ENCODE results near the gene CLSTN3. TPM values are rescaled to one million over a fixed set of nuclear protein-coding genes. Genes with fewer than 3 reads are reported as not detected.

The CLSTN3 gene
- total and polyA plus RNA-seq, 2 of the 8 experiments (the other 6 are each of a cell fraction or from before 2014, with no cell fraction given) = 20.4 to 26.3 TPM

DNA sequence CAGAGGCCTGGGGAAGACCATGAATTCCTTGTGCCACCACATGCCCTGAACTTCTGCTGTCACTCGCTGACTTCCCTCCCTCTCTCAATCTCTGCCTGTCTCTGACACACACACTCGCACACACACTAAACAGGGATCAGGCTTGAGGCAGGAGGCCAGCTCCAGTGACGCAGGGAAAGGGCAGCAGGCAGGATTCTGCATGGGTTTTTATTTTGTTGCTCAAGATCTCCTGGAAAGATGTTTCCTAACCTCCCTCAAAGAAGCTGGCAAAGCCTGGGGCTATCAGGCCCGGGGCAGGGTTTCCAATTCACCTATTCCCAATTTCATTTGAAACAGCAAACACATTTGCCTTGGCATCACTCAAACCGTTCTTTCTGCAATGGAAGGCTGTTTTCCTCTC lies 31.6 kb downstream of the CLSTN3 start:
- Histone ChIP-seq H3K36me3 (ENCODE audit: control insufficient read depth in 2 of 4, insufficient read depth in 4 of 4, low read length in 3 of 4) (no peaks in the 10 kb centered on the region), H2AFZ (ENCODE audit: low read length) (no peak overlapping the region), H3K56ac (replicated peaks; ENCODE audit: insufficient read length, low read depth, low read length) (no peak overlapping the region), H3K79me1 (ENCODE audit: low read depth, low read length) (no peaks in the 10 kb centered on the region; the same call in 1 of the 2 replicates), H2BK15ac (ENCODE audit: low read length) (no peak overlapping the region), H3K23me2 (ENCODE audit: low read depth, low read length) (no peaks in the 10 kb centered on the region; the same call in 1 of the 2 replicates), H3K27ac (ENCODE audit: low read depth, low read length) (no peak overlapping the region), H2BK20ac (ENCODE audit: low read length) (no peak overlapping the region), H2BK5ac (ENCODE audit: low read depth, low read length) (no peak overlapping the region), H3K23ac (ENCODE audit: insufficient read length) (no peak overlapping the region), H3K4ac (replicated peaks; ENCODE audit: insufficient read length, low read depth, low read length) (no peak overlapping the region), H2AK5ac (ENCODE audit: low read depth, low read length) (no peak overlapping the region), H3K9ac (replicated peaks in 1 of 4; ENCODE audit: extremely low read depth in 1 of 4, low read depth in 3 of 4, low read length in 3 of 4) (no peak overlapping the region), H3K79me2 (ENCODE audit: control insufficient read depth in 1 of 2, insufficient read depth in 2 of 2, low read length in 2 of 2) (no peaks in the 10 kb centered on the region), H4K5ac (ENCODE audit: insufficient read length, low read depth, low read length) (no peak overlapping the region), H3K27me3 (replicated peaks in 1 of 4; ENCODE audit: control insufficient read depth in 3 of 4, extremely low read depth in 1 of 4, insufficient read depth in 3 of 4, low read length in 3 of 4) (no peaks in the 10 kb centered on the region; a peak in 2 of 7 replicates), H3K9me3 (ENCODE audit: insufficient read depth in 2 of 2, low read depth in 1 of 2, low read length in 1 of 2) (peaks cover 17 to 23% of the 10 kb centered on the region in 2 experiments), H3K14ac (ENCODE audit: insufficient read length) (no peak overlapping the region), H4K20me1 (replicated peaks in 1 of 2; ENCODE audit: control insufficient read depth in 1 of 2, insufficient read depth in 2 of 2, low read length in 2 of 2) (no peaks in the 10 kb centered on the region), H4K91ac (replicated peaks; ENCODE audit: insufficient read length, low read length) (no peak overlapping the region), H3K4me2 (ENCODE audit: insufficient read depth in 1 of 2, low read depth in 2 of 2, low read length in 2 of 2) (no peak overlapping the region), H2BK12ac (ENCODE audit: low read depth, low read length) (no peak overlapping the region), H3K4me1 (replicated peaks in 1 of 4; ENCODE audit: control insufficient read depth in 3 of 4, insufficient read depth in 4 of 4, low read length in 3 of 4) (no peaks in the 10 kb centered on the region), H2BK120ac (replicated peaks; ENCODE audit: low read depth, low read length) (no peak overlapping the region), H3K18ac (ENCODE audit: extremely low read depth, low read length) (no peak overlapping the region), H3K4me3 (ENCODE audit: extremely low read depth in 1 of 4, insufficient read depth in 2 of 4, low read depth in 3 of 4, low read length in 4 of 4) (no peak overlapping the region), H4K8ac (ENCODE audit: extremely low read depth, insufficient read depth, low read length) (no peak overlapping the region)
- CTCF ChIA-PET (ENCODE audit: partially characterized antibody) = interaction anchor here (0.6 to 6.1 kb wide), 14 partner anchors 8 to 829 kb away, joined by 3 to 71 read pairs (median 4); no protein-coding TSS in a partner anchor
- POLR2A ChIA-PET (ENCODE audit: partially characterized antibody) = interaction anchor here (1.5 to 2.7 kb wide), 3 partner anchors 8 to 31 kb away, joined by 5 to 11 read pairs (median 7); partner anchors contain the start of genes CLSTN3 and PEX5
- FAIRE-seq (no peak), DNase-seq (ENCODE audit: low read depth in 1 of 2, low spot score in 2 of 2) (no peak)
- WGBS, 2 experiments (ENCODE audit: extremely low coverage in 1 of 2, insufficient coverage in 1 of 2, insufficient read length in 1 of 2, insufficient replicate concordance in 2 of 2, low coverage in 1 of 2, low lambda C conversion rate in 2 of 2, missing lambda C conversion rate in 1 of 2) = 86% methylated on average over 5 of the region's 5 CpGs; no CpG with 5 or more reads in 1 of the 2 experiments
- TF ChIP-seq, protein P1, sequence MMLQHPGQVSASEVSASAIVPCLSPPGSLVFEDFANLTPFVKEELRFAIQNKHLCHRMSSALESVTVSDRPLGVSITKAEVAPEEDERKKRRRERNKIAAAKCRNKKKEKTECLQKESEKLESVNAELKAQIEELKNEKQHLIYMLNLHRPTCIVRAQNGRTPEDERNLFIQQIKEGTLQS (IDR thresholded peaks at IDR 0.05; ENCODE audit: insufficient read depth, low read depth, low read length) = no peak
- TF ChIP-seq, protein P2, sequence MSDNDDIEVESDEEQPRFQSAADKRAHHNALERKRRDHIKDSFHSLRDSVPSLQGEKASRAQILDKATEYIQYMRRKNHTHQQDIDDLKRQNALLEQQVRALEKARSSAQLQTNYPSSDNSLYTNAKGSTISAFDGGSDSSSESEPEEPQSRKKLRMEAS (IDR thresholded peaks at IDR 0.05) = no peak
- TF ChIP-seq PHF8 (conservative IDR thresholded peaks at IDR 0.05; ENCODE audit: low read depth, low read length) (no peak), NANOG (IDR thresholded peaks at IDR 0.05; ENCODE audit: insufficient read depth, low read depth, low read length, poor library complexity, severe bottlenecking) (no peak), BRCA1 (IDR thresholded peaks at IDR 0.05; ENCODE audit: low read depth, low read length) (no peak), CEBPB (IDR thresholded peaks at IDR 0.05; ENCODE audit: low read depth, low read length) (no peak), SP4 (IDR thresholded peaks at IDR 0.05; ENCODE audit: low read length) (no peak), SP2 (IDR thresholded peaks at IDR 0.05; ENCODE audit: low read length) (no peak), GABPA (IDR thresholded peaks at IDR 0.05; ENCODE audit: borderline replicate concordance, insufficient read depth, low read length) (no peak), SAP30 (IDR thresholded peaks at IDR 0.05; ENCODE audit: insufficient read depth, insufficient replicate concordance, low read length) (no peak)
- TF ChIP-seq, protein P3, sequence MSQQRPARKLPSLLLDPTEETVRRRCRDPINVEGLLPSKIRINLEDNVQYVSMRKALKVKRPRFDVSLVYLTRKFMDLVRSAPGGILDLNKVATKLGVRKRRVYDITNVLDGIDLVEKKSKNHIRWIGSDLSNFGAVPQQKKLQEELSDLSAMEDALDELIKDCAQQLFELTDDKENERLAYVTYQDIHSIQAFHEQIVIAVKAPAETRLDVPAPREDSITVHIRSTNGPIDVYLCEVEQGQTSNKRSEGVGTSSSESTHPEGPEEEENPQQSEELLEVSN (IDR thresholded peaks at IDR 0.05) = no peak
